Liver (tissue), 9 donors: ENCODE measurements around the gene TMC1. TPM values are rescaled to one million over a fixed set of nuclear protein-coding genes. Genes with fewer than 3 reads are reported as not detected.

Experiments
- DNase-seq: peaks from one replicate; pipeline ENCODE4 v3.0.0-alpha.2; 2017; ENCODE audit warnings: low spot score
- H3K27ac ChIP-seq, 2 donors: one replicate each; pipeline ENCODE4 v1.7.0; 2013; ENCODE audit warnings: inconsistent platforms in 2 of 2, low read length in 2 of 2, control low read depth in 1 of 2, low read depth in 1 of 2, mild to moderate bottlenecking in 1 of 2
- H3K27me3 ChIP-seq, 4 donors: one replicate each; pipeline versions ENCODE4 v1.6.1 to v1.7.0; 2013; ENCODE audit warnings: low read length in 3 of 4, inconsistent platforms in 1 of 4, mild to moderate bottlenecking in 1 of 4, moderate library complexity in 1 of 4; ENCODE audit not compliant: control insufficient read depth in 4 of 4, insufficient read depth in 4 of 4
- H3K36me3 ChIP-seq, 4 donors: one replicate each; pipeline versions ENCODE4 v1.6.1 to v1.7.0; 2013; ENCODE audit warnings: low read length in 3 of 4, mild to moderate bottlenecking in 3 of 4, low read depth in 1 of 4, moderate library complexity in 1 of 4; ENCODE audit not compliant: control insufficient read depth in 4 of 4, insufficient read depth in 3 of 4
- H3K4me1 ChIP-seq, 4 donors: one replicate each; pipeline versions ENCODE4 v1.6.1 to v1.7.0; 2013; ENCODE audit warnings: low read length in 3 of 4, mild to moderate bottlenecking in 3 of 4, moderate library complexity in 1 of 4; ENCODE audit not compliant: control insufficient read depth in 4 of 4, insufficient read depth in 4 of 4
- H3K4me3 ChIP-seq, 3 donors: one replicate each; pipeline versions ENCODE4 v1.6.1 to v1.7.0; 2013; ENCODE audit warnings: low read length in 3 of 3, control low read depth in 1 of 3, low read depth in 1 of 3, mild to moderate bottlenecking in 1 of 3
- H3K9ac ChIP-seq, 2 donors: one replicate each; pipeline ENCODE4 v1.7.0; 2013; ENCODE audit warnings: low read length in 2 of 2, mild to moderate bottlenecking in 2 of 2, moderate library complexity in 2 of 2, control low read depth in 1 of 2, low read depth in 1 of 2
- H3K9me3 ChIP-seq, 4 donors: one replicate each; pipeline versions ENCODE4 v1.6.1 to v1.7.0; 2013; ENCODE audit warnings: low read length in 3 of 4; ENCODE audit not compliant: control insufficient read depth in 4 of 4
- ATF3 ChIP-seq: IDR thresholded peaks from 2 replicates; pipeline ENCODE4 v1.6.1; 2016; ENCODE audit warnings: antibody characterized with exemption
- CTCF ChIP-seq: fragments of 150-350 bp; IDR thresholded peaks from 2 replicates; pipeline ENCODE4 v1.5.1; 2017; ENCODE audit warnings: improper control_type of control experiment, low read depth, low read length; ENCODE audit not compliant: missing input control
- EGR1 ChIP-seq, 2 donors: IDR thresholded peaks; 2 replicates each; pipeline ENCODE4 v1.6.1; 2016 to 2018; ENCODE audit warnings: antibody characterized with exemption in 2 of 2, low read depth in 2 of 2
- FOXA1 ChIP-seq: IDR thresholded peaks from 2 replicates; pipeline ENCODE4 v1.6.1; 2016; ENCODE audit warnings: antibody characterized with exemption
- FOXA2 ChIP-seq: IDR thresholded peaks from 2 replicates; pipeline ENCODE4 v1.6.1; 2016; ENCODE audit warnings: antibody characterized with exemption
- GABPA ChIP-seq, 2 donors: IDR thresholded peaks in 1 of 2; conservative IDR thresholded peaks in 1 of 2; 2 replicates each; pipeline ENCODE4 v1.6.1; 2016; ENCODE audit warnings: antibody characterized with exemption in 2 of 2, mild to moderate bottlenecking in 1 of 2, moderate library complexity in 1 of 2
- HNF4A ChIP-seq, 2 donors: conservative IDR thresholded peaks; 2 replicates each; pipeline ENCODE4 v1.6.1; 2016; ENCODE audit warnings: antibody characterized with exemption in 2 of 2, mild to moderate bottlenecking in 2 of 2
- HNF4G ChIP-seq: IDR thresholded peaks from 2 replicates; pipeline ENCODE4 v1.6.1; 2016; ENCODE audit warnings: antibody characterized with exemption
- JUND ChIP-seq, 2 donors: IDR thresholded peaks; 2 replicates each; pipeline ENCODE4 v1.6.1; 2016; ENCODE audit warnings: antibody characterized with exemption in 2 of 2
- MAX ChIP-seq: IDR thresholded peaks from 2 replicates; pipeline ENCODE4 v1.6.1; 2016; ENCODE audit warnings: antibody characterized with exemption
- NR2F2 ChIP-seq: IDR thresholded peaks from 2 replicates; pipeline ENCODE4 v1.6.1; 2016; ENCODE audit warnings: antibody characterized with exemption
- RAD21 ChIP-seq, 2 donors: IDR thresholded peaks; 2 replicates each; pipeline ENCODE4 v1.6.1; 2016; ENCODE audit warnings: antibody characterized with exemption in 2 of 2, mild to moderate bottlenecking in 2 of 2
- REST ChIP-seq: IDR thresholded peaks from 2 replicates; pipeline ENCODE4 v1.6.1; 2016; ENCODE audit warnings: antibody characterized with exemption, mild to moderate bottlenecking
- RXRA ChIP-seq, 2 donors: IDR thresholded peaks; 2 replicates each; pipeline ENCODE4 v1.6.1; 2017 to 2018; ENCODE audit warnings: antibody characterized with exemption in 2 of 2, mild to moderate bottlenecking in 1 of 2
- SP1 ChIP-seq: IDR thresholded peaks from 2 replicates; pipeline ENCODE4 v1.6.1; 2018; ENCODE audit warnings: antibody characterized with exemption, mild to moderate bottlenecking
- TAF1 ChIP-seq: conservative IDR thresholded peaks from 2 replicates; pipeline ENCODE4 v1.6.1; 2016; ENCODE audit warnings: antibody characterized with exemption, mild to moderate bottlenecking
- YY1 ChIP-seq: IDR thresholded peaks from 2 replicates; pipeline ENCODE4 v1.6.1; 2016; ENCODE audit warnings: antibody characterized with exemption, mild to moderate bottlenecking
- ZBTB33 ChIP-seq: IDR thresholded peaks from 2 replicates; pipeline ENCODE4 v1.6.1; 2016; ENCODE audit warnings: antibody characterized with exemption
- WGBS: extraction: QIAGEN DNeasy Blood & Tissue Kit; methylation state at CpG from one replicate; pipeline ENCODE4 v1.1.7; 2013; 5-methylcytosine and 5-hydroxymethylcytosine counted together
- polyA plus RNA-seq, 2 donors: library from polyadenylated mRNA; stranded (reverse) in 1 of 2; unstranded in 1 of 2; fragments of 200-250 nt in 1 of 2; fragments of >200 nt in 1 of 2; fragmentation: Nextera tagmentation in 1 of 2; extraction: Ambion mirVana in 1 of 2; gene quantifications; one replicate each; pipeline versions ENCODE4 v1.2.1 to v1.2.3, GENCODE V29; 2013 to 2015
- total RNA-seq, 2 donors: library from RNA; depleted of rRNA; stranded (reverse); fragments of >200 nt; gene quantifications; one replicate each; pipeline ENCODE4 v1.2.3, GENCODE V29; 2014
- donor health status: healthy.
- donor health status: healthy.
- donor health status: healthy.
- donor health status: healthy.
- donor health status: healthy.

Gene TMC1
- total and polyA plus RNA-seq, 4 donors = 0.09 TPM; not detected in 3

- no peak for TF ChIP-seq GABPA (IDR thresholded peaks at IDR 0.05 in 1 of 2, conservative IDR thresholded peaks at IDR 0.05 in 1 of 2)
- TF ChIP-seq NR2F2 = no peak
- TF ChIP-seq CTCF = no peak
- TF ChIP-seq MAX = no peak
- TF ChIP-seq FOXA1 = no peak
- no peak for TF ChIP-seq EGR1 (IDR thresholded peaks at IDR 0.05; ENCODE audit: low read depth in 2 of 2)
- no peak for TF ChIP-seq JUND (IDR thresholded peaks at IDR 0.05)
Observed at GRCh38 chr9:72788966-72789735, 267.7 kb downstream of the TMC1 start (continued).

- TF ChIP-seq ATF3 (no peak), HNF4G (no peak), RAD21 (IDR thresholded peaks at IDR 0.05) (no peak), NR2F2 (no peak), JUND (IDR thresholded peaks at IDR 0.05) (no peak), ZBTB33 (no peak), CTCF (no peak), EGR1 (IDR thresholded peaks at IDR 0.05; ENCODE audit: low read depth in 2 of 2) (no peak), HNF4A (conservative IDR thresholded peaks at IDR 0.05) (no peak), TAF1 (no peak), YY1 (no peak), MAX (no peak), FOXA2 (no peak), RXRA (IDR thresholded peaks at IDR 0.05) (no peak), REST (no peak), SP1 (no peak)
- DNase-seq = no peak
- Histone ChIP-seq H3K4me1 (no peaks in the 10 kb centered on the region), H3K9ac (no peak overlapping the region), H3K27ac (no peak overlapping the region), H3K9me3 (no peaks in the 10 kb centered on the region), H3K36me3 (no peaks in the 10 kb centered on the region), H3K27me3 (no peaks in the 10 kb centered on the region), H3K4me3 (no peak overlapping the region)
- WGBS = 83% methylated on average over 3 of the region's 3 CpGs
Observed at GRCh38 chr9:72789885-72790284, 268.5 kb downstream of the TMC1 start.
